Peyer's patch (tissue), 4 donors: ENCODE data around the gene S100A8.

Source experiments
- POLR2A ChIP-seq, 2 donors: fragments of 450-650 bp; IDR thresholded peaks; one replicate each; pipeline ENCODE4 v1.5.1; 2017; ENCODE audit warnings: antibody characterized with exemption in 2 of 2, mild to moderate bottlenecking in 2 of 2, moderate library complexity in 2 of 2
- TF ChIP-seq, protein P1 (sequence below), 6 experiments: fragments of 450-650 bp in 4 of 6; fragments of 200-600 bp in 2 of 6; sonication (generic) in 1 of 6; IDR thresholded peaks; one replicate each; pipeline ENCODE4 v1.5.1; 2017 to 2019; ENCODE audit warnings: antibody characterized with exemption in 6 of 6, mild to moderate bottlenecking in 3 of 6, moderate library complexity in 1 of 6

DNA sequence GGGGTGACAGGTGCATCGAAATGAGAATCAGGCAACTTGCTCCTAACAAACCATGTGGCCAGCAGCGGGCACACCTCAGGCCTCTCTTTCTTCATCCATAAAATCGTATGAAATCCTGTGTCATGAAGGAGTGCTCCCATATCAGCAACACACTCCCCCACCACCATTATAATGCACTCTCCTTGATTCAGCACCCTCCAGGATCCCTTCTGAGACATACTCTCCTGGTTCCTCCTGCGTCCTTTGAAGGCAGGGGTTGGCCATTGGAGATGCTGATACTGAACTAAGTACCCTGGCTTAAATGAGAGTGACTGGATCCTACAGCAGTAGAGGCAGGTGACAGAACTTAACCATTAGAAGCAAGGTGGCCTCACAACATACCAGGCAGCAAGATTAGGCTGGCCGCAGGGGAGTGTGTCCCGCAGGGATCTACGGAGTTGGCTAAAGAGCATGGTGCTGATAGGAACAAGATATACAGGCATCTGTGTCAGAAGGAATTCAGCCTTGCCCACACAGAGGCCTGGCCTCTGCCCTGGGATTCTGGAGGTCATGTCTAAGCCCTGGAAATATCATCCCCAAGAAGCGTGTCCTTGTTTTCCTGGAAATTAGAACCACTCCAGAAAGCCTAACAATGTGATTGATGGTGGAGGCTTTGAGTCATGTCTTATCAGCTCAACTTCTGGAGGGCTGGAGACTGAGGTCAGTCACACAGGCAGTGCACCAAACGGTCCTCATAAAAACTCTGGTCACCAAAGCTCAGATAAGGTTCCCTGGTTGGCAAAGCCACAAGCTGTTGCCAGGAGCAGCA, 42.2 kb upstream of the S100A8 start:
- TF ChIP-seq POLR2A (IDR thresholded peaks at IDR 0.05), result no peak
- TF ChIP-seq, protein P1, sequence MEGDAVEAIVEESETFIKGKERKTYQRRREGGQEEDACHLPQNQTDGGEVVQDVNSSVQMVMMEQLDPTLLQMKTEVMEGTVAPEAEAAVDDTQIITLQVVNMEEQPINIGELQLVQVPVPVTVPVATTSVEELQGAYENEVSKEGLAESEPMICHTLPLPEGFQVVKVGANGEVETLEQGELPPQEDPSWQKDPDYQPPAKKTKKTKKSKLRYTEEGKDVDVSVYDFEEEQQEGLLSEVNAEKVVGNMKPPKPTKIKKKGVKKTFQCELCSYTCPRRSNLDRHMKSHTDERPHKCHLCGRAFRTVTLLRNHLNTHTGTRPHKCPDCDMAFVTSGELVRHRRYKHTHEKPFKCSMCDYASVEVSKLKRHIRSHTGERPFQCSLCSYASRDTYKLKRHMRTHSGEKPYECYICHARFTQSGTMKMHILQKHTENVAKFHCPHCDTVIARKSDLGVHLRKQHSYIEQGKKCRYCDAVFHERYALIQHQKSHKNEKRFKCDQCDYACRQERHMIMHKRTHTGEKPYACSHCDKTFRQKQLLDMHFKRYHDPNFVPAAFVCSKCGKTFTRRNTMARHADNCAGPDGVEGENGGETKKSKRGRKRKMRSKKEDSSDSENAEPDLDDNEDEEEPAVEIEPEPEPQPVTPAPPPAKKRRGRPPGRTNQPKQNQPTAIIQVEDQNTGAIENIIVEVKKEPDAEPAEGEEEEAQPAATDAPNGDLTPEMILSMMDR (IDR thresholded peaks at IDR 0.05), result no peak
